ENCODE results near the gene CUX1. TPM values are rescaled to one million over a fixed set of nuclear protein-coding genes. Genes with fewer than 3 reads are reported as not detected.

The CUX1 gene
- total RNA-seq, 4 donors from 2014 or later: 93.8 to 156 (median 112) TPM

DNA sequence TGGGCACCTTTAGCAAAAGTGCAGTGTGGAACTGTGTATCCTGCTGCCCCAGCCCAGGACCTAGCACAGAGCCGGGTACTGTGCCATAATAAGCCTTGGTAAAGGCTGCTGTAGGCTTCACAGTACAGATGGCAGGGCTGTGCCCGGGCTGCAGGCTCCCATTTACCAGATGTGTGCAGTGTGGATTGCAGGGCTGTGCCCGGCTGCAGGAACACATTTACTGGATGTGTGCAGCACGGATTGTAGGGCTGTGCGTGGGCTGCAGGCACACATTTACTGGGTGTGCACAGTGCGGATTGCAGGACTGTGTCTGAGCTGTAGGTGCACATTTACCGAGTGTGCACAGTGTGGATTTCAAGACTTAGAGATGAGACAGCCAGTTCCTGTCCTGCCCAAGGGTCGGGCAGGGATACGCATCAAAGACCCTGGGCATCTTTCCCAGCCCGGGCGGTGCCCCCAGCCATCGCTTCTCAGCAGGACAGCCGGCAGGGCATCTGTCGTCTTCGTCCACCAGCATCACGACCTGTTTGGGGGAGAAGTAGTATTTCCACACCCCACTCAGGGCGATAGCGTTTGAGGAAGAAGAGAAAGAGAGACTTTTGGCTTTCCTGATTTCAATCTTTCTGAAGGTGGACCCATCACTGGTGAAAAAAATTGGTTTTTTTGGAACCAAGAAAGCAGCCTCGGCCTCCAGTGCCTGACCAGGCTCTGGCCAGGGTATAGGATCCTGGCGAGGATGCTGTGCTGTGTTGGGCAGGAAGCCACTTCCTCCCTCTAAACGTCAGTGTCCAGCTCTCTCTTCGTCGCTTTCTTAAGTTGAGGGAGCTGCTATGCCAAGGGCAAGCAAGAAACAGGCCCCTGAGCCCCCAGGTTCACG is 180.8 kb downstream of the CUX1 start:
- H3K4me1 ChIP-seq: peaks cover 0 to 6% of the 10 kb centered on the region in 2 donors
- no peaks in the 10 kb centered on the region for H3K9me3 ChIP-seq
- H3K27ac ChIP-seq: no peak overlapping the region
- DNase-seq: no peak
- 77 to 87% methylated on average over 22 to 23 of the region's 24 CpGs for WGBS, 2 donors
- H3K36me3 ChIP-seq: no peaks in the 10 kb centered on the region
- intact Hi-C loops (cut with DNase I): no loop called here
- TF ChIP-seq, protein P1, sequence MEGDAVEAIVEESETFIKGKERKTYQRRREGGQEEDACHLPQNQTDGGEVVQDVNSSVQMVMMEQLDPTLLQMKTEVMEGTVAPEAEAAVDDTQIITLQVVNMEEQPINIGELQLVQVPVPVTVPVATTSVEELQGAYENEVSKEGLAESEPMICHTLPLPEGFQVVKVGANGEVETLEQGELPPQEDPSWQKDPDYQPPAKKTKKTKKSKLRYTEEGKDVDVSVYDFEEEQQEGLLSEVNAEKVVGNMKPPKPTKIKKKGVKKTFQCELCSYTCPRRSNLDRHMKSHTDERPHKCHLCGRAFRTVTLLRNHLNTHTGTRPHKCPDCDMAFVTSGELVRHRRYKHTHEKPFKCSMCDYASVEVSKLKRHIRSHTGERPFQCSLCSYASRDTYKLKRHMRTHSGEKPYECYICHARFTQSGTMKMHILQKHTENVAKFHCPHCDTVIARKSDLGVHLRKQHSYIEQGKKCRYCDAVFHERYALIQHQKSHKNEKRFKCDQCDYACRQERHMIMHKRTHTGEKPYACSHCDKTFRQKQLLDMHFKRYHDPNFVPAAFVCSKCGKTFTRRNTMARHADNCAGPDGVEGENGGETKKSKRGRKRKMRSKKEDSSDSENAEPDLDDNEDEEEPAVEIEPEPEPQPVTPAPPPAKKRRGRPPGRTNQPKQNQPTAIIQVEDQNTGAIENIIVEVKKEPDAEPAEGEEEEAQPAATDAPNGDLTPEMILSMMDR (IDR thresholded peaks at IDR 0.05): no peak
- no peak for TF ChIP-seq POLR2A (IDR thresholded peaks at IDR 0.05)
- no peak overlapping the region for H3K4me3 ChIP-seq (replicated peaks in 1 of 3)
- H3K27me3 ChIP-seq: no peaks in the 10 kb centered on the region

DNA sequence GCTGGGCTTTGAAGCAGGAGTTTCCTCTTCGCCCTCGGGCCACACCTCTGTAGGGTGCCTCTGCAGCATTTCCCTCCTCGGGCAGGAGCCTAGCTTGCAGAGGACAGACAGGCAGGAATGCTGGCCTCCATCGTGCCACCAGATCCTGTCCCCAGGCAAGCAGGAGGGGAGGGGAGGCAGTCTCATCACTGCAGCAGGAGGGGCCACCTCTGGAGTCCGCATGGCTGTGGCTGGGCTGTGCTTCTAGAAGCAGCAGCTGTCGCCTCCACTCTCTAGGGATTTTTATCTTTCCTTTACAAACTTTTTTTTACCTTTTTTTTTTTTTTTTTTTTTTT is 181.4 kb downstream of the CUX1 start:
- no peak for TF ChIP-seq POLR2A (IDR thresholded peaks at IDR 0.05)
- TF ChIP-seq, protein P1 (IDR thresholded peaks at IDR 0.05): no peak
- no peaks in the 10 kb centered on the region for H3K36me3 ChIP-seq
- H3K27me3 ChIP-seq: no peaks in the 10 kb centered on the region
- DNase-seq: no peak
- H3K27ac ChIP-seq: no peak overlapping the region
- H3K4me1 ChIP-seq: peaks cover 0 to 6% of the 10 kb centered on the region in 2 donors
- H3K4me3 ChIP-seq (replicated peaks in 1 of 3): no peak overlapping the region
- intact Hi-C loops (cut with DNase I): no loop called here
- WGBS, 2 donors: 45 to 64% methylated on average over 6 of the region's 6 CpGs
- no peaks in the 10 kb centered on the region for H3K9me3 ChIP-seq

- Histone ChIP-seq H3K4me1 (peaks cover 0 to 6% of the 10 kb centered on the region in 2 donors), H3K27ac (no peak overlapping the region), H3K36me3 (no peaks in the 10 kb centered on the region), H3K4me3 (replicated peaks in 1 of 3) (no peak overlapping the region), H3K27me3 (no peaks in the 10 kb centered on the region), H3K9me3 (no peaks in the 10 kb centered on the region)
- TF ChIP-seq, protein P1 (IDR thresholded peaks at IDR 0.05): no peak
- TF ChIP-seq POLR2A (IDR thresholded peaks at IDR 0.05): no peak
- 90 to 93% methylated on average over 9 of the region's 9 CpGs for WGBS, 2 donors
- intact Hi-C loops (cut with DNase I): no loop called here
- DNase-seq: no peak
Observed at GRCh38 chr7:101999393-101999792, 182.0 kb downstream of the CUX1 start.

- TF ChIP-seq, protein P1 (IDR thresholded peaks at IDR 0.05): no peak
- TF ChIP-seq POLR2A (IDR thresholded peaks at IDR 0.05): no peak
- H3K9me3 ChIP-seq: no peaks in the 10 kb centered on the region
- no peak overlapping the region for H3K27ac ChIP-seq
- no peak for DNase-seq
- WGBS, 2 donors: 59 to 64% methylated on average over 9 of the region's 9 CpGs
- H3K4me3 ChIP-seq (replicated peaks in 1 of 3): no peak overlapping the region
- peaks cover 0 to 6% of the 10 kb centered on the region in 2 donors for H3K4me1 ChIP-seq
- no peaks in the 10 kb centered on the region for H3K27me3 ChIP-seq
- H3K36me3 ChIP-seq: no peaks in the 10 kb centered on the region
- intact Hi-C loops (cut with DNase I): no loop called here
Observed at GRCh38 chr7:102000123-102000522, 182.7 kb downstream of the CUX1 start.

DNA sequence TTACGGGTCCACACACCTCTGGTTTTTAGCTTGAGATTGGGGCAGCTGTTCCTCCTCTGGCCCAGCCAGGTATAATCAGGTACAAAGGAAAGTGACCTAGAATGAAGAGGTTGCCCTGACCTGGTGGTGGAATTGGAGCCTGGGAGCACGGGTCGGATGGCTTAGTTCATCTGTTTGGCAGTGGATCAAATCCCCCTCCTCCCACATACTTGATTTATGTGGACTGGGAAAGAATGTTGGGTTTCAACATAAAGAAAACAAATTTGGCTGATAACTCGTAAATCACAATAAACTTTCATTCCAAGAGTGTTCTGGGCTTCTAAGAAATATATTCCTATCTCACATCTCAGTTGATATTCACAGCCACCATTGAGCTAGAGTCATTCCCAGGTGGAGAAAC is 186.8 kb downstream of the CUX1 start:
- 67 to 74% methylated on average over 4 of the region's 4 CpGs for WGBS, 2 donors
- no peaks in the 10 kb centered on the region for H3K27me3 ChIP-seq
- H3K4me3 ChIP-seq (replicated peaks in 1 of 3): no peak overlapping the region
- H3K36me3 ChIP-seq: no peaks in the 10 kb centered on the region
- intact Hi-C loops (cut with DNase I): no loop called here
- peaks cover 0 to 9% of the 10 kb centered on the region in 2 donors for H3K4me1 ChIP-seq
- no peaks in the 10 kb centered on the region for H3K9me3 ChIP-seq
- no peak for DNase-seq
- TF ChIP-seq, protein P1 (IDR thresholded peaks at IDR 0.05): no peak
- no peak for TF ChIP-seq POLR2A (IDR thresholded peaks at IDR 0.05)
- H3K27ac ChIP-seq: no peak overlapping the region
